IMR-90 (cell line): ENCODE data around the gene LIN37.

ENCODE experiments used
- BHLHE40 ChIP-seq: fragments of 150-350 bp; IDR thresholded peaks from 2 replicates; pipeline ENCODE4 v1.6.1; 2016; ENCODE audit warnings: mild to moderate bottlenecking, low read depth, low read length
- CTCF ChIP-seq: conservative IDR thresholded peaks from 2 replicates; pipeline ENCODE4 v1.5.1; 2012; ENCODE audit warnings: mild to moderate bottlenecking, low read depth, low read length, improper control_type of control experiment
- ELK1 ChIP-seq: fragments of 150-350 bp; IDR thresholded peaks from 2 replicates; pipeline ENCODE4 v1.6.1; 2016; ENCODE audit warnings: low read depth, mild to moderate bottlenecking, low read length, moderate library complexity, borderline replicate concordance
- MAZ ChIP-seq: IDR thresholded peaks from 2 replicates; pipeline ENCODE4 v1.6.1; 2012; ENCODE audit warnings: low read depth, mild to moderate bottlenecking, low read length, improper control_type of control experiment, moderate library complexity, borderline replicate concordance
- MXI1 ChIP-seq: IDR thresholded peaks from 2 replicates; pipeline ENCODE4 v1.6.1; 2012; ENCODE audit warnings: low read depth, mild to moderate bottlenecking, low read length, moderate library complexity, borderline replicate concordance
- NFE2L2 ChIP-seq: fragments of 150-350 bp; IDR thresholded peaks from 2 replicates; pipeline ENCODE4 v1.6.1; 2016; ENCODE audit warnings: low read depth, mild to moderate bottlenecking, low read length
- POLR2A ChIP-seq: IDR thresholded peaks from 2 replicates; pipeline ENCODE4 v1.6.1; 2012; ENCODE audit warnings: mild to moderate bottlenecking, low read depth, low read length
- RFX5 ChIP-seq: IDR thresholded peaks from 2 replicates; pipeline ENCODE4 v1.8.0; 2012; ENCODE audit warnings: low read depth, mild to moderate bottlenecking, low read length, moderate library complexity
- SMC3 ChIP-seq: fragments of 150-350 bp; IDR thresholded peaks from 2 replicates; pipeline ENCODE4 v1.6.1; 2016; ENCODE audit warnings: low read depth, mild to moderate bottlenecking, antibody characterized with exemption, low read length, moderate library complexity
- USF2 ChIP-seq: fragments of 150-350 bp; IDR thresholded peaks from 2 replicates; pipeline ENCODE4 v1.6.1; 2017; ENCODE audit warnings: mild to moderate bottlenecking, antibody characterized with exemption, low read length, low read depth

- no peak for TF ChIP-seq NFE2L2
- no peak for TF ChIP-seq CTCF
- no peak for TF ChIP-seq USF2
- TF ChIP-seq MXI1 = no peak
- no peak for TF ChIP-seq BHLHE40
- TF ChIP-seq POLR2A = no peak
- no peak for TF ChIP-seq RFX5
- TF ChIP-seq ELK1 = no peak
- TF ChIP-seq SMC3 = no peak
- TF ChIP-seq MAZ = no peak
Measured at GRCh38 chr19:35779033-35779432, 30.7 kb downstream of the LIN37 start.
